MM.1S (cell line): ENCODE measurements around the gene PRKAR1B.

Source experiments
- CTCF ChIP-seq: fragments of 300-600 bp; sonication (generic); IDR thresholded peaks from 2 replicates; pipeline ENCODE4 v1.5.1; 2016; ENCODE audit warnings: antibody characterized with exemption, low read length, mixed read lengths
- EZH2 ChIP-seq: fragments of 300-600 bp; sonication (generic); optimal IDR thresholded peaks from 2 replicates; pipeline ENCODE3; 2017; ENCODE audit warnings: low read depth, mild to moderate bottlenecking, antibody characterized with exemption, low read length, mixed read lengths
- EZH2phosphoT487 ChIP-seq: fragments of 300-600 bp; sonication (generic); IDR thresholded peaks from 2 replicates; pipeline ENCODE4 v1.6.1; 2018; ENCODE audit warnings: antibody characterized with exemption, low read length

DNA sequence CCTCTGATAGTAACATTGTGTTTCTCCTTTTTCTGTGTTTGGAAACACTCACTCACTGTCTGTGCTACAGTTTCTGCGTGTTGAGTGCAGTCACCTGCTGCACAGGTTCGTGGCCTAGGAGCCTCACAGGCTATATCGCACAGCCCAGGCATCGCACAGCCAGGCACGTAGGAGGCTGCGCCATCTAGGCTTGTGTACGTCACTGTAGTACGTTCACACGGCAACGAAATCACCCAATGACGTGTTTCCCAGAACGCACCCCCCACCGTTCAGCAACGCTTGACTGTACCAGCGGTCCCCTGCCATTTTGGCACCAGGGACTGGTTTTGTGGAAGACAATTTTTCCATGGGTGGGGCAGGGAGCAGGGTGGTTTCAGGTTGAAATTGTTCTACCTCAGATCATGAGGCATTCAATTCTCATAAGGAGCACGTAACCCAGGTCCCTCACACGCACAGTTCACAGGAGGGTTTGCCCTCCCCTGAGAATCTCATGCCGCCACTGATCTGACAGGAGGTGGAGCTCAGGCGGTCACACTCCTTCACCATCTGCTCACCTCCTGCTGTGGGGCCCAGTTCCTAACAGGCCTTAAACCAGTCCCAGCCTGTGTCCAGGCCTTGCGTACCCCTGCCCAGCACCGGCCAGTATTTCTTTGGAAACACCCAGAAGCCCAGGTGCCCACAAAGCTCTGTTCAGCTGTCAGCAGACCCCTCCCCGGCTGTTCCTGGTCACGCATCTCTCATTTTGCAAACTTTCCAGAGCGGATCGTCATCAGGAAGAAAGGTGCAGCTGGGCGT is 23.2 kb upstream of the PRKAR1B start:
- TF ChIP-seq EZH2 (no peak), CTCF (no peak), EZH2phosphoT487 (no peak)
